Measurements from ENCODE around the gene GLB1L3.

DNA sequence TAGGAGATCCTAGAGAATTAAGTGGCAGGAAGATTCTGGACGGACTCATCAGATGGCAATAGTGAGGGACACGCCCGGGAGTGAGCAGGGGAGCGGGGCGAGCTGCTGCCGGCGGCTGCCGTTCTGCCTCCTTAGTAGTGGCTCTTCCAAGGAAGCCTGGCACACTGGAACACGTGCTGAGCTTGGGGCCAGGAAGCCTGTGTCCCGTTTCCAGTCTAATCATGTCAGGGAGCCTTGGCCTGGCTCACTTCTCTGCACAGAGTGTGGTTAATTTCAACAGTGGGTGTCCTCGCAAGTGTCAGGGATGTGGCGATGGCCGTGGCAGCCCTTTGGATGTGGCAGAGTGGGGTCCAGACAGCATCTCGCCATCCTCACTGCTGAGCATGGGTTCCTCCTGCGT, 16.5 kb downstream of the GLB1L3 start:
- TF ChIP-seq, protein P1, sequence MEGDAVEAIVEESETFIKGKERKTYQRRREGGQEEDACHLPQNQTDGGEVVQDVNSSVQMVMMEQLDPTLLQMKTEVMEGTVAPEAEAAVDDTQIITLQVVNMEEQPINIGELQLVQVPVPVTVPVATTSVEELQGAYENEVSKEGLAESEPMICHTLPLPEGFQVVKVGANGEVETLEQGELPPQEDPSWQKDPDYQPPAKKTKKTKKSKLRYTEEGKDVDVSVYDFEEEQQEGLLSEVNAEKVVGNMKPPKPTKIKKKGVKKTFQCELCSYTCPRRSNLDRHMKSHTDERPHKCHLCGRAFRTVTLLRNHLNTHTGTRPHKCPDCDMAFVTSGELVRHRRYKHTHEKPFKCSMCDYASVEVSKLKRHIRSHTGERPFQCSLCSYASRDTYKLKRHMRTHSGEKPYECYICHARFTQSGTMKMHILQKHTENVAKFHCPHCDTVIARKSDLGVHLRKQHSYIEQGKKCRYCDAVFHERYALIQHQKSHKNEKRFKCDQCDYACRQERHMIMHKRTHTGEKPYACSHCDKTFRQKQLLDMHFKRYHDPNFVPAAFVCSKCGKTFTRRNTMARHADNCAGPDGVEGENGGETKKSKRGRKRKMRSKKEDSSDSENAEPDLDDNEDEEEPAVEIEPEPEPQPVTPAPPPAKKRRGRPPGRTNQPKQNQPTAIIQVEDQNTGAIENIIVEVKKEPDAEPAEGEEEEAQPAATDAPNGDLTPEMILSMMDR (IDR thresholded peaks at IDR 0.05; ENCODE audit: insufficient read depth, low read length): no peak
- TF ChIP-seq POLR2AphosphoS5 (IDR thresholded peaks at IDR 0.05; ENCODE audit: low read depth) (no peak), GABPA (IDR thresholded peaks at IDR 0.05; ENCODE audit: low read depth) (no peak)
- TF ChIP-seq, protein P2, sequence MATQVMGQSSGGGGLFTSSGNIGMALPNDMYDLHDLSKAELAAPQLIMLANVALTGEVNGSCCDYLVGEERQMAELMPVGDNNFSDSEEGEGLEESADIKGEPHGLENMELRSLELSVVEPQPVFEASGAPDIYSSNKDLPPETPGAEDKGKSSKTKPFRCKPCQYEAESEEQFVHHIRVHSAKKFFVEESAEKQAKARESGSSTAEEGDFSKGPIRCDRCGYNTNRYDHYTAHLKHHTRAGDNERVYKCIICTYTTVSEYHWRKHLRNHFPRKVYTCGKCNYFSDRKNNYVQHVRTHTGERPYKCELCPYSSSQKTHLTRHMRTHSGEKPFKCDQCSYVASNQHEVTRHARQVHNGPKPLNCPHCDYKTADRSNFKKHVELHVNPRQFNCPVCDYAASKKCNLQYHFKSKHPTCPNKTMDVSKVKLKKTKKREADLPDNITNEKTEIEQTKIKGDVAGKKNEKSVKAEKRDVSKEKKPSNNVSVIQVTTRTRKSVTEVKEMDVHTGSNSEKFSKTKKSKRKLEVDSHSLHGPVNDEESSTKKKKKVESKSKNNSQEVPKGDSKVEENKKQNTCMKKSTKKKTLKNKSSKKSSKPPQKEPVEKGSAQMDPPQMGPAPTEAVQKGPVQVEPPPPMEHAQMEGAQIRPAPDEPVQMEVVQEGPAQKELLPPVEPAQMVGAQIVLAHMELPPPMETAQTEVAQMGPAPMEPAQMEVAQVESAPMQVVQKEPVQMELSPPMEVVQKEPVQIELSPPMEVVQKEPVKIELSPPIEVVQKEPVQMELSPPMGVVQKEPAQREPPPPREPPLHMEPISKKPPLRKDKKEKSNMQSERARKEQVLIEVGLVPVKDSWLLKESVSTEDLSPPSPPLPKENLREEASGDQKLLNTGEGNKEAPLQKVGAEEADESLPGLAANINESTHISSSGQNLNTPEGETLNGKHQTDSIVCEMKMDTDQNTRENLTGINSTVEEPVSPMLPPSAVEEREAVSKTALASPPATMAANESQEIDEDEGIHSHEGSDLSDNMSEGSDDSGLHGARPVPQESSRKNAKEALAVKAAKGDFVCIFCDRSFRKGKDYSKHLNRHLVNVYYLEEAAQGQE (IDR thresholded peaks at IDR 0.05; ENCODE audit: insufficient replicate concordance, low read depth): no peak

All from HL-60 (cell line).